HCT116 (cell line): ENCODE results near the gene JUN. TPM values are rescaled to one million over a fixed set of nuclear protein-coding genes. Genes with fewer than 3 reads are reported as not detected.

Source experiments
- ATAC-seq: fragments of 200-7000 bp; cut with Tn5 transposase; 2 replicates; pipeline ENCODE4 v1.9.1; 2020; ENCODE audit warnings: mild to moderate bottlenecking, moderate library complexity
- BruUV-seq: library from RNA; stranded (reverse); fragments of 400-500 nt; replicated peaks from 2 replicates; lab custom pipeline; 2021; lab: Mats Ljungman, UMichigan
- CTCF ChIA-PET: fragments of 300-600 bp; sonication (Branson Sonifier 250); formaldehyde crosslinking; loops from one replicate; lab custom pipeline; 2021; ENCODE audit warnings: antibody characterized with exemption; lab: Charles Lee
- POLR2A ChIA-PET: fragments of 300-600, 350-600 bp; sonication (Branson Sonifier 250); formaldehyde crosslinking; loops from one replicate; lab custom pipeline; 2021; ENCODE audit warnings: antibody characterized with exemption; lab: Charles Lee
- RAD21 ChIA-PET, 2 experiments: fragments of 300-600 bp; sonication (Branson Sonifier 250); formaldehyde crosslinking; loops; one replicate each; lab custom pipeline; 2023; ENCODE audit warnings: low total read pairs in 2 of 2; ENCODE audit not compliant: uncharacterized antibody in 2 of 2, unreplicated experiment in 2 of 2, low non-redundant PET in 1 of 2; lab: Charles Lee
- DNase-seq: peaks from one replicate; pipeline ENCODE4 v3.0.0-alpha.2; 2010; ENCODE audit warnings: low read depth, low spot score
- H2AFZ ChIP-seq: fragments of 200-600 bp; shearing (Covaris generic), sonication (generic); 2 replicates; pipeline ENCODE4 v1.6.1; 2017; ENCODE audit warnings: low read depth, mixed run types, mixed read lengths, antibody characterized with exemption, low read length; ENCODE audit not compliant: poor library complexity, severe bottlenecking
- H3K27ac ChIP-seq: 2 replicates; pipeline ENCODE4 v1.5.1; 2012; ENCODE audit warnings: low read depth, low read length
- H3K27me3 ChIP-seq: fragments of 200-600 bp; sonication (generic); 2 replicates; pipeline ENCODE4 v1.6.1; 2016; ENCODE audit warnings: mixed run types, low read length, mixed read lengths; ENCODE audit not compliant: insufficient read depth
- H3K36me3 ChIP-seq, 2 experiments: fragments of 200-500 bp in 1 of 2; fragments of 200-600 bp in 1 of 2; sonication (Bioruptor generic) in 1 of 2; sonication (generic) in 1 of 2; 2 replicates each; pipeline versions ENCODE4 v1.5.1 to v1.6.1; 2014 to 2016; ENCODE audit warnings: low read length in 2 of 2, inconsistent platforms in 1 of 2, mixed read lengths in 1 of 2, mixed run types in 1 of 2; ENCODE audit not compliant: insufficient read depth in 2 of 2, control insufficient read depth in 1 of 2
- H3K4me1 ChIP-seq, 2 experiments: fragments of 200-600 bp in 1 of 2; sonication (generic) in 1 of 2; 2 replicates each; pipeline versions ENCODE4 v1.5.1 to v1.6.1; 2012 to 2017; ENCODE audit warnings: low read length in 2 of 2, inconsistent platforms in 1 of 2, mild to moderate bottlenecking in 1 of 2, mixed read lengths in 1 of 2, mixed run types in 1 of 2, moderate library complexity in 1 of 2; ENCODE audit not compliant: insufficient read depth in 2 of 2, control insufficient read depth in 1 of 2
- H3K4me2 ChIP-seq: fragments of 200-600 bp; sonication (generic); 2 replicates; pipeline ENCODE4 v1.6.1; 2017; ENCODE audit warnings: mixed run types, low read length, mixed read lengths
- H3K4me3 ChIP-seq, 2 experiments: fragments of 200-600 bp in 1 of 2; sonication (generic) in 1 of 2; replicated peaks in 1 of 2; 2 replicates each; pipeline ENCODE4 v1.5.1; 2011 to 2016; ENCODE audit warnings: low read length in 2 of 2, control low read depth in 1 of 2, low read depth in 1 of 2, mild to moderate bottlenecking in 1 of 2, mixed read lengths in 1 of 2, mixed run types in 1 of 2
- H3K79me2 ChIP-seq: fragments of 200-600 bp; sonication (generic); 2 replicates; pipeline ENCODE4 v1.6.1; 2017; ENCODE audit warnings: mild to moderate bottlenecking, mixed run types, low read length, moderate library complexity, mixed read lengths; ENCODE audit not compliant: insufficient read depth
- H3K9ac ChIP-seq: fragments of 200-600 bp; sonication (generic); 2 replicates; pipeline ENCODE4 v1.6.1; 2016; ENCODE audit warnings: low read length, mixed read lengths
- H3K9me2 ChIP-seq: fragments of 200-600 bp; sonication (generic), shearing (Covaris generic); 2 replicates; pipeline ENCODE4 v1.6.1; 2017; ENCODE audit warnings: mixed run types, mild to moderate bottlenecking, moderate library complexity; ENCODE audit not compliant: insufficient read depth
- H3K9me3 ChIP-seq, 2 experiments: fragments of 200-500 bp in 1 of 2; fragments of 200-600 bp in 1 of 2; sonication (Bioruptor generic) in 1 of 2; sonication (generic) in 1 of 2; 2 replicates each; pipeline ENCODE4 v1.6.1; 2014 to 2017; ENCODE audit warnings: low read length in 2 of 2, mixed read lengths in 2 of 2, inconsistent platforms in 1 of 2, low read depth in 1 of 2, mild to moderate bottlenecking in 1 of 2, mixed run types in 1 of 2, moderate library complexity in 1 of 2; ENCODE audit not compliant: control insufficient read depth in 1 of 2, insufficient read depth in 1 of 2
- H4K20me1 ChIP-seq: fragments of 200-600 bp; sonication (generic), shearing (Covaris generic); 2 replicates; pipeline ENCODE4 v1.6.1; 2017; ENCODE audit warnings: mixed run types, mild to moderate bottlenecking, moderate library complexity; ENCODE audit not compliant: insufficient read depth
- CBX3 ChIP-seq: IDR thresholded peaks from 2 replicates; pipeline ENCODE4 v1.6.1; 2012; ENCODE audit warnings: low read depth
- CEBPB ChIP-seq: IDR thresholded peaks from 2 replicates; pipeline ENCODE4 v1.6.1; 2012; ENCODE audit warnings: low read depth
- ELF1 ChIP-seq: IDR thresholded peaks from 2 replicates; pipeline ENCODE4 v1.6.1; 2012; ENCODE audit warnings: low read depth, borderline replicate concordance
- EZH2phosphoT487 ChIP-seq: fragments of 200-600 bp; IDR thresholded peaks from 2 replicates; pipeline ENCODE4 v1.6.1; 2018; ENCODE audit warnings: antibody characterized with exemption, borderline replicate concordance
- FOSL1 ChIP-seq: IDR thresholded peaks from 2 replicates; pipeline ENCODE4 v1.6.1; 2012; ENCODE audit warnings: low read depth
- RAD21 ChIP-seq: IDR thresholded peaks from 2 replicates; pipeline ENCODE4 v1.6.1; 2012; ENCODE audit warnings: low read depth, mild to moderate bottlenecking
- SP1 ChIP-seq: IDR thresholded peaks from 2 replicates; pipeline ENCODE4 v1.6.1; 2012; ENCODE audit warnings: low read depth
- TCF7L2 ChIP-seq: IDR thresholded peaks from 2 replicates; pipeline ENCODE4 v1.7.0; 2011; ENCODE audit warnings: borderline replicate concordance, inconsistent platforms; ENCODE audit not compliant: insufficient read depth, insufficient read length; ENCODE audit errors: extremely low read depth
- ZFX ChIP-seq: fragments of 450-650 bp; IDR thresholded peaks from 2 replicates; pipeline ENCODE4 v1.6.1; 2017
- ZNF274 ChIP-seq: fragments of 200-500 bp; sonication (Bioruptor generic); IDR thresholded peaks from 2 replicates; pipeline ENCODE4 v1.6.1; 2014; ENCODE audit warnings: mild to moderate bottlenecking, low read depth, low read length, inconsistent platforms
- intact Hi-C: fragments of 100-400 bp; cut with micrococcal nuclease; formaldehyde crosslinking; loops from 2 replicates; pipeline ENCODE4 v1.10.0; 2022
- total RNA-seq: library from RNA; stranded (reverse); gene quantifications from one replicate; pipeline ENCODE4 v1.2.1, GENCODE V29; 2021; ENCODE audit not compliant: unreplicated experiment
- TF ChIP-seq, protein P1 (sequence below): IDR thresholded peaks from 2 replicates; pipeline ENCODE4 v1.6.1; 2011; ENCODE audit warnings: mild to moderate bottlenecking, low read length, moderate library complexity; ENCODE audit not compliant: insufficient replicate concordance; ENCODE audit errors: extremely low read depth

The JUN gene
- total RNA-seq, 1 experiment from 2014 or later: 18.7 TPM

DNA sequence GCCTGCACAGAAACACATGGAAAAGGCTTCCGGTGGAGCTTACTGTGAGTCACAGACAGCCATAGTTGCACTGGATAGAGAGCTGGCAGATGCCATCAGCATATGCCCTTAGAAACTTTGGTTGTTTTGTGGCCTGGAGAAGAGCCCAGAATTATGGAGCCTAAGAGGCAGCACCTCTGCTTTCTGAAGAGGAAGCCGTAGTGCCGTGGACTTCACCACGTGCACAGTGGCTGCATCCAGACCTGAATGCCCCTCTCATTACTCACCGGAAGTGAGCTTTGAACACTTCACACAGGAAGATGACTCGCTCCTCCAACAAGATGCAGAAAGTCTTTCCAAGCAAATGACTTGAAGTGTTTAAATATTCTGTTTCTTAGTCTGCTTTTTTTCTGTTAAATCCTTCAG, 28.4 kb downstream of the JUN start (continued):
- TF ChIP-seq TCF7L2 (no peak), FOSL1 (peak; percentile 96)

DNA sequence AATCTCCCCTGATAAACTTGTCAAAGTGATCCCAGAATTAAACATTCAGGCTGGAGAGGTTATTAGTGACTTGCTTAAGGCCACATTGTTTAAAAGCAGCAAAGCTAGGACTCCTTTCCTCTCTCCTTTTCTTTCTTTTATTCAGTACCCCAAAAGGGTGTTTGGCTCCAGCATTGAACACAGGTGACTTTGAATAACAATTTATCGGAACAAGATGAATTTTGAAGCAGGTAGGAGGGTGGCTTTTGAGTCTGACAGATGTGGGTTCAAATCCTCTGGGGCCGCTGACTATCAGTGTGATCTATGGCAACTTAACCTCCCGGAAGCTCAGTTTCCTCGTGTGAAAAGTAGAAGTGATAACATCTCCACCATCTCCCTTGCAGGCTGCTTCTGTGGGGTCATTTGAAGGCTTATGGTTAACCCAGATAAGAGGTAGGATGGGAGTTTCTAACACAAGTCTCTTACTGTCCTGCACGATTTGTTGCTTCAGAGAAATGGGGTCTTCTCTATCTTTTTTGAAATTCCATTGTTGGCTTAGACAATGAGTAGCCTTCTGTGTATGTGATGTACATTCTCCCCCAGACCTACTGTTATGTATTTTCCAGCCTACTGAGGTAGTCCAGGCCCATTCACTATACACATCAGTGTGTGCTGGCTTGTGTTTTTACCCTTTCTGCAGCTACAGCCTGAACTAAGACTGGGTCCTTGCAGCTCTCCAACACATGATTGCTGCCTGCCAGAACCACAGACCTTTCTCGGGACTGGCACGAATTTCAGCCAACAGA, 29.0 kb downstream of the JUN start:
- ATAC-seq: peak; percentile 55
- no peaks in the 10 kb centered on the region for H4K20me1 ChIP-seq
- ChIA-PET RAD21 (no interaction called here), CTCF (interaction anchor here (0.8 to 1.1 kb wide), 3 partner anchors 9 to 14 kb away, joined by 3 read pairs; no protein-coding TSS in a partner anchor), POLR2A (interaction anchor here (1.8 kb wide), 1 partner anchor 8 kb away, joined by 4 read pairs; no protein-coding TSS in a partner anchor)
- peaks cover 28 to 44% of the 10 kb centered on the region in 2 experiments for H3K4me1 ChIP-seq
- 0 out of 4 replicates have a peak overlapping the region, but pooled peaks of 1 of the 2 experiments have one; percentile 14 for H3K4me3 ChIP-seq
- peak overlapping the region; percentile 15; the same call in 1 of the 2 replicates for H3K9ac ChIP-seq
- TSS peak; percentile 94 for BruUV-seq
- TF ChIP-seq ZNF274 (no peak), EZH2phosphoT487 (no peak), ZFX (0 out of 2 replicates have a peak, but pooled peaks have one; percentile 9)
- peak overlapping the region; percentile 54 for H3K27ac ChIP-seq
- H3K27me3 ChIP-seq: no peaks in the 10 kb centered on the region
- no peaks in the 10 kb centered on the region for H3K9me3 ChIP-seq
- no peaks in the 10 kb centered on the region for H3K36me3 ChIP-seq
- H3K4me2 ChIP-seq: peak overlapping the region; percentile 55
- no peaks in the 10 kb centered on the region for H3K9me2 ChIP-seq
- H2AFZ ChIP-seq: peak overlapping the region; percentile 63
- H3K79me2 ChIP-seq: no peaks in the 10 kb centered on the region
- no peak for DNase-seq
- intact Hi-C loops: no loop called here

DNA sequence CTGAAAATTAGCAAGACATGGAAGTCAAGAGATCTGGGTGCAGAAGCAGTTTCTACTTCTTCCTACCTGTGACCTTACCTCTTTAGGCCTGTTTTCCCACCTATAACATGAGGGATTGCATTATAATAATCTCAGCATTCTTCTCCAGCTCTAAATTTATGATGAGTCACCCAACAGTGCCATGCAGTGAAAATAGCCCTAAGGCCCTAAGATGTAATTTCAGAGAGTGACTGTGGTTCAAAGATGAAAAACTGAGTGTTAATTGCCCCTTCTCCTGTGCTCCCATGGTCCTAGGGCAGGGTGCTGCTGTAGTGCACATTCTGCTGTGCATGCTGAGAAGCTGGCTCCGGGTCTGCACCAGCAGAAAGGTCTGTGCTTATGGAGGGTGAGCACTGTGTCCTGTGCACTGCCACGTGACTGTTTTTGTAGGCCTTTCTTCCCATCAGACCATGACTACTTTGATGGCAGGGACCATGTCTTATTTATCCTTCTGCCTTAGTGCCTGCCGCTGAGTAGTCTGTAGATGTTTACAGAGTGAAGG, 29.7 kb downstream of the JUN start:
- H2AFZ ChIP-seq: peak overlapping the region; percentile 24
- no peaks in the 10 kb centered on the region for H3K9me3 ChIP-seq

More for the DNA sequence above, 29.7 kb downstream of the JUN start:
- ATAC-seq (peak; percentile 23), DNase-seq (no peak)
- ChIA-PET CTCF (interaction anchor here (1.1 kb wide), 1 partner anchor 14 kb away, joined by 3 read pairs; no protein-coding TSS in a partner anchor), POLR2A (interaction anchor here (0.7 to 2.0 kb wide), 3 partner anchors 9 to 50 kb away, joined by 3 to 9 read pairs (median 4); partner anchors contain the start of gene JUN), RAD21 (no interaction called here)
- Histone ChIP-seq H3K4me1 (peaks cover 28 to 44% of the 10 kb centered on the region in 2 experiments), H3K36me3 (no peaks in the 10 kb centered on the region), H3K27ac (peak overlapping the region; percentile 28), H3K4me2 (peak overlapping the region; percentile 21), H3K4me3 (no peak overlapping the region), H3K79me2 (no peaks in the 10 kb centered on the region), H3K9ac (no peak overlapping the region), H3K27me3 (no peaks in the 10 kb centered on the region), H4K20me1 (no peaks in the 10 kb centered on the region), H3K9me2 (no peaks in the 10 kb centered on the region)
- peak; percentile 19; the same call in 1 of the 2 replicates for TF ChIP-seq SP1
- peak; percentile 42; the same call in 1 of the 2 replicates for TF ChIP-seq FOSL1
- no peak for TF ChIP-seq ELF1
- TF ChIP-seq, protein P1, sequence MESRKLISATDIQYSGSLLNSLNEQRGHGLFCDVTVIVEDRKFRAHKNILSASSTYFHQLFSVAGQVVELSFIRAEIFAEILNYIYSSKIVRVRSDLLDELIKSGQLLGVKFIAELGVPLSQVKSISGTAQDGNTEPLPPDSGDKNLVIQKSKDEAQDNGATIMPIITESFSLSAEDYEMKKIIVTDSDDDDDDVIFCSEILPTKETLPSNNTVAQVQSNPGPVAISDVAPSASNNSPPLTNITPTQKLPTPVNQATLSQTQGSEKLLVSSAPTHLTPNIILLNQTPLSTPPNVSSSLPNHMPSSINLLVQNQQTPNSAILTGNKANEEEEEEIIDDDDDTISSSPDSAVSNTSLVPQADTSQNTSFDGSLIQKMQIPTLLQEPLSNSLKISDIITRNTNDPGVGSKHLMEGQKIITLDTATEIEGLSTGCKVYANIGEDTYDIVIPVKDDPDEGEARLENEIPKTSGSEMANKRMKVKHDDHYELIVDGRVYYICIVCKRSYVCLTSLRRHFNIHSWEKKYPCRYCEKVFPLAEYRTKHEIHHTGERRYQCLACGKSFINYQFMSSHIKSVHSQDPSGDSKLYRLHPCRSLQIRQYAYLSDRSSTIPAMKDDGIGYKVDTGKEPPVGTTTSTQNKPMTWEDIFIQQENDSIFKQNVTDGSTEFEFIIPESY: no peak
- no peak for TF ChIP-seq CEBPB
- no peak for TF ChIP-seq RAD21
- TF ChIP-seq ZFX: peak; percentile 34
- TF ChIP-seq CBX3: 0 out of 2 replicates have a peak, but pooled peaks have one; percentile 15
- intact Hi-C loops: no loop called here
- BruUV-seq: no TSS peak
